GM19025 (cell line): ENCODE data around the gene TBC1D10B.
A peak's percentile ranks its signal among the peaks of the same experiment; 100 is the strongest.
"Not testable (repeated sequence)": the region's sequence is repeated elsewhere in the genome, so short reads cannot be mapped to it uniquely, and the experiment has no call there.

Source experiments
- ATAC-seq: cut with Tn5 transposase; IDR thresholded peaks from one replicate; pipeline ENCODE4 v1.9.1; 2021; ENCODE audit warnings: mild to moderate bottlenecking, low read depth, moderate library complexity; ENCODE audit not compliant: unreplicated experiment

TBC1D10B gene

GRCh38 chr16:30398661-30399434 lies 28.6 kb upstream of the TBC1D10B start:
- ATAC-seq = no peak

- no peak for ATAC-seq
These were observed 27.7 kb upstream of the TBC1D10B start for GRCh38 chr16:30397776-30398660.

GRCh38 chr16:30397056-30397455 lies 26.8 kb upstream of the TBC1D10B start:
- ATAC-seq = no peak

GRCh38 chr16:30396627-30397026 lies 26.3 kb upstream of the TBC1D10B start:
- not testable (repeated sequence) for ATAC-seq

- no peak for ATAC-seq
These were observed 25.8 kb upstream of the TBC1D10B start for GRCh38 chr16:30395992-30396585.

- peak; percentile 77 for ATAC-seq
These were observed 25.1 kb upstream of the TBC1D10B start, which contains the start of gene ZNF48 for GRCh38 chr16:30395155-30395991. Gene ZNF48, plus strand, starts transcription at chr16:30395420. Its CDS starts 375 bp downstream, at chr16:30395795.

- ATAC-seq = no peak
These were observed 24.4 kb upstream of the TBC1D10B start for GRCh38 chr16:30394592-30395154.

GRCh38 chr16:30383521-30383920 lies 13.2 kb upstream of the TBC1D10B start:
- ATAC-seq = no peak

- no peak for ATAC-seq
These were observed 12.0 kb upstream of the TBC1D10B start, which contains the start of gene SEPTIN1 for GRCh38 chr16:30382111-30382881. Gene SEPTIN1, minus strand, starts transcription at chr16:30382561. Its CDS starts 19 bp downstream, at chr16:30382542.

- ATAC-seq = no peak
These were observed 11.2 kb upstream of the TBC1D10B start for GRCh38 chr16:30381291-30382041.

- no peak for ATAC-seq
These were observed 10.5 kb upstream of the TBC1D10B start for GRCh38 chr16:30380803-30381208.

- ATAC-seq = no peak
These were observed 9.9 kb upstream of the TBC1D10B start for GRCh38 chr16:30380072-30380802.

- no peak for ATAC-seq
These were observed 9.0 kb upstream of the TBC1D10B start for GRCh38 chr16:30379158-30379783.

GRCh38 chr16:30378236-30379157 lies 8.2 kb upstream of the TBC1D10B start:
- ATAC-seq = peak; percentile 91

GRCh38 chr16:30377812-30378235 lies 7.5 kb upstream of the TBC1D10B start:
- ATAC-seq = peak; percentile 31
